ENCODE measurements around the gene PTTG1IP.
A peak's percentile ranks its signal among the peaks of the same experiment; 100 is the strongest.

Gene PTTG1IP

GRCh38 chr21:44873356-44874239 is at the start of gene PTTG1IP:
Gene PTTG1IP, minus strand, starts transcription at chr21:44873690. Its CDS starts 74 bp downstream, at chr21:44873616.
- H3K4me3 ChIP-seq (replicated peaks; ENCODE audit: low read depth, low read length) = peak within 1 kb of the TSS; percentile 87
- TF ChIP-seq, protein P1, sequence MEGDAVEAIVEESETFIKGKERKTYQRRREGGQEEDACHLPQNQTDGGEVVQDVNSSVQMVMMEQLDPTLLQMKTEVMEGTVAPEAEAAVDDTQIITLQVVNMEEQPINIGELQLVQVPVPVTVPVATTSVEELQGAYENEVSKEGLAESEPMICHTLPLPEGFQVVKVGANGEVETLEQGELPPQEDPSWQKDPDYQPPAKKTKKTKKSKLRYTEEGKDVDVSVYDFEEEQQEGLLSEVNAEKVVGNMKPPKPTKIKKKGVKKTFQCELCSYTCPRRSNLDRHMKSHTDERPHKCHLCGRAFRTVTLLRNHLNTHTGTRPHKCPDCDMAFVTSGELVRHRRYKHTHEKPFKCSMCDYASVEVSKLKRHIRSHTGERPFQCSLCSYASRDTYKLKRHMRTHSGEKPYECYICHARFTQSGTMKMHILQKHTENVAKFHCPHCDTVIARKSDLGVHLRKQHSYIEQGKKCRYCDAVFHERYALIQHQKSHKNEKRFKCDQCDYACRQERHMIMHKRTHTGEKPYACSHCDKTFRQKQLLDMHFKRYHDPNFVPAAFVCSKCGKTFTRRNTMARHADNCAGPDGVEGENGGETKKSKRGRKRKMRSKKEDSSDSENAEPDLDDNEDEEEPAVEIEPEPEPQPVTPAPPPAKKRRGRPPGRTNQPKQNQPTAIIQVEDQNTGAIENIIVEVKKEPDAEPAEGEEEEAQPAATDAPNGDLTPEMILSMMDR (IDR thresholded peaks at IDR 0.05; ENCODE audit: low read depth, low read length, missing control alignments) = no peak
- peak; percentile 86 for DNase-seq (ENCODE audit: extremely low read depth, low read depth)

DNA sequence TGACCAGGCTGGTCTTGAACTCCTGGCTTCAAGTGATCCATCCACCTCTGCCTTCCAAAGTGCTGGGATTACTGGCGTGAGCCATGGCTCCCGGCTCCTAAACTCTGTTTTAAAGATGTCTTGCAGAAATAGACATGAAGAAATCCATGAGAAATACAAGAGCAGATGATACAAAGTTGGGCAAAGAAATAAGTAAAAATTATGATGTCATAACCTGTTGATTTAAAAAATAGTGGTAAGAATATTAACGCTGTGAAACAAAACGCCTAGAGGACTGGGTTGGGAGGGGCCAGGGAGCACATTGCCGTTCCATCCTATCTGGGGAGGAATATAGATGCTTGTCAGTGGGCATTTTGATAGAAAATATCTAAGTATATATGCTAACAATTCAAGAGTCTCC is 48.4 kb upstream of the PTTG1IP start:
- H3K4me3 ChIP-seq (replicated peaks; ENCODE audit: low read depth, low read length) = no peak overlapping the region
- TF ChIP-seq, protein P1 (IDR thresholded peaks at IDR 0.05; ENCODE audit: low read depth, low read length, missing control alignments) = no peak
- no peak for DNase-seq (ENCODE audit: extremely low read depth, low read depth)

DNA sequence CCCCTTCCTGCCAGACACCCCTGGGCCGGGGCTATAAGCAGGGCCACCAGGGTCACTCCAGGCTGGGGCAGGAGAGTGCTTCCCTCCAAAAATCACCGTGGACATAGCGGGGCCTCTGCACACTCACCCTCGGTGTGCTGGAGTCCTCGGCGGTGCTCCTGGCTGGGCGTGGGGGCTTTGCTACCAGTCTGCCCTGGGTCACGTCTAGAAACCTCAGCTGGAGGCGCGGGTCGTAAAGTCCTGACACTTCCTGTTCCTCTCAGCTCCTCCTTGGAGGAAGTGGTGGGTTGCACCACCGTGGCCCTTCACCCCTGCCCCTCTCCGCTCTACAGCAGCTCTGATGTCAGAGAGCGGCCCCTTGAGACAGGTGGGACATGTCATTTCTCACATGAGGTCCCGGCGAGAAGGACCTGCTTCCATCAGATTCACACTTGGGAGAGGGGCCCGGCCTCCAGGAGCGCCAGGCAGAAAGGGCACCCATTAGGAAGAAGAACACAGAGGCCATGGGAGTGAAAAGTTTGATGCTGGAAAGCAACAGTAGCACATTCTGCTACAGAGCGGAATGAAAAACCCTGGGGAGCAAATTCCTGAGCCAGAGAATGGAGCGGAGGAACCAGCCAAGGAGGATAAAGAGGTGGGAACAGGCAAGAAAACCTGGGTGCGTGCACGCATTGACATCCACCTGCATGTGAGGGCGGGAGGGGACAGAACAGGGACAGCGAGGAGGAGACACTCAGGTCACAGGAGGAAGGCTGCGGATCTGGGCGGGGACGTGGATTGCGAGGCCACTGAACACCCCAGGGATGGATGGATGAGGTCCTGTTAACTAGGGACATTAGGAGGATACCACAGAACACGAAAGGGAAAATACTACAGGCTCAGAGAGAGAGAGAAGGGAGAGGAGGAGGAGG is 47.5 kb upstream of the PTTG1IP start, which contains the start of gene ITGB2:
Gene ITGB2 (minus strand): TSS at position 206 of the 911 bp plus-strand sequence. CDS start 10,117 bp downstream, outside the sequence.
- TF ChIP-seq, protein P1 (IDR thresholded peaks at IDR 0.05; ENCODE audit: low read depth, low read length, missing control alignments) = no peak
- no peak within 1 kb of the TSS for H3K4me3 ChIP-seq (replicated peaks; ENCODE audit: low read depth, low read length)
- DNase-seq (ENCODE audit: extremely low read depth, low read depth) = no peak

DNA sequence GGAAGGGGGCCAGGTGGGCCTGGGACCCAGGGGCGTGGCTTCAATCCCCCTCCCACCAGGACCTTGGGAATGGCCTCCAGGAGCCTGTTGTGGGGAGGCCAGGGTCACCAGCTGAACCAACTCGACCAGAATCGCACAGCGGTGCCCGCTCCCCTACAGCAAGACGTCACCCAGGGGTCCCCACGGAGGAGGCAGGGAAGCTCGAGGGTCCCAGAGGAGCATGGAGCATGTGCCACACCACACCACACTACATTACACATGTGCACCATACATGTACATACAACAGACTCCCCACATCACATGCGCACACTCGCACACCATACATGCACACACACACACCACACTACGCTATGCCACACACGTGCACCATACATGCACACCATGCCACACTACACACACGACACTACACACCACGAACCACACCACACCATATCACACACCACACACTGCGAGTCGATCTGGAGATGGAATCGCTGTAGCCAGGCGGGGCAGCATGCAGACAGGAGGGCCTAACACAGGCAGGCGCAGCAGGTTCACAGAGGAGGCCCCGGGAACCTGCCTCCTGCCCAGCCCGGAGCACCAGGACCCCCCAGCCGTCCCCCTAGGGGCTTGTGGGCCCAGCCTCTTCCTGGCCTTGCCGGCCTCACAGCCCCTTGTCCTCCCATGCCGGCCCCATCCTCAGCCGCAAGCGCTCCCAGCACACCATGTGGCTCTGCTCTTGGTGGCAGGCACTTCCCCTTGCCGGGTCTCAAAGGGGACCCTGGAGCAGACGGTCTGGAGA is 46.6 kb upstream of the PTTG1IP start:
- TF ChIP-seq, protein P1 (IDR thresholded peaks at IDR 0.05; ENCODE audit: low read depth, low read length, missing control alignments) = no peak
- DNase-seq (ENCODE audit: extremely low read depth, low read depth) = no peak

GRCh38 chr21:44919111-44919912 is 45.8 kb upstream of the PTTG1IP start:
- TF ChIP-seq, protein P1 (IDR thresholded peaks at IDR 0.05; ENCODE audit: low read depth, low read length, missing control alignments) = no peak
- H3K4me3 ChIP-seq (replicated peaks; ENCODE audit: low read depth, low read length) = no peak overlapping the region
- no peak for DNase-seq (ENCODE audit: extremely low read depth, low read depth)

More for the DNA sequence above, 46.6 kb upstream of the PTTG1IP start:
- no peak overlapping the region for H3K4me3 ChIP-seq (replicated peaks; ENCODE audit: low read depth, low read length)
